ENCODE data around the gene FZD10. TPM values are rescaled to one million over a fixed set of nuclear protein-coding genes. Genes with fewer than 3 reads are reported as not detected.

FZD10 gene
- total RNA-seq, 1 donor from 2014 or later, result not detected

DNA sequence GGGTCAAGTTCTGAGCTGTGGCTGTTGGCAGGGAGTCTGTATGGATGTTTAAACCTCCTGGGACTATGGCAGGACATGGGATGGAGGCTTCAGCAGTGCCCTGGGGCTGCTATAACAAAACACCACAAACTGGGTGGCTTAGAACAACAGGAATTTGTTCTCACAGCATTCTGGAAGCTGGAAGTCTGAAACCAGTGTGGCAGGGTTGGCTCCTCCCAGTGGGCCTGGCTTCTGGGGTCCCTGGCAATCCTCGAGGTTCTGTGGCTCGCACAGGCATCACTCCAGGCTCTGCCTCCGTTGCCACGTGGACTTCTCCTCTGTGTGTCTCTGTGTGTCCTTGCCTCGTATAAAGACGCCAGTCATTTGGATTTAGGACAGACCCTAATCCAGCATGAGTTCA lies 39.9 kb downstream of the FZD10 start:
- DNase-seq (ENCODE audit: low read depth), result no peak

DNA sequence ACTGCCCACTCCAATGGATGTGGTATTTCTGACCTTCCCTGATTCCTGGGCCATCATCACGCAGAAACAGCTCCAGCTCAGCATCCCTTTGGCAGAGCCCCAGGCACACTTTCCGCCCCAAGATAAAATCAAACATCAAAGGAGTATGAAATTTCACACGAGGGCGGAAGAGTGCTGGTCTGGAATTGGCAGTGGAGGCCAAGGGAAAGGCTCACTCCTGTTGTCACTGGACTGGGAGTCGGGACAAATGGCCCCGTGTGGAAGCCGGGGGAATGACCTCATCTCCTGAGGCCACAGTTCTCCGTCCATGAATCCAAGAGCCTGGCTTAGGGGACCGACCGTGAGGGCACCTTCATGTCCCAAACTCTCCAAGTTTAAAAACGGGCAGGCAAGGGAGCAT lies 40.9 kb downstream of the FZD10 start:
- DNase-seq (ENCODE audit: low read depth), result no peak

- no peak for DNase-seq (ENCODE audit: low read depth)
Measured at GRCh38 chr12:130204541-130204953, 42.3 kb downstream of the FZD10 start.

- DNase-seq (ENCODE audit: low read depth), result no peak
Measured at GRCh38 chr12:130205495-130205894, 43.2 kb downstream of the FZD10 start.

- DNase-seq (ENCODE audit: low read depth), result no peak
Measured at GRCh38 chr12:130212384-130212989, 50.2 kb downstream of the FZD10 start.

DNA sequence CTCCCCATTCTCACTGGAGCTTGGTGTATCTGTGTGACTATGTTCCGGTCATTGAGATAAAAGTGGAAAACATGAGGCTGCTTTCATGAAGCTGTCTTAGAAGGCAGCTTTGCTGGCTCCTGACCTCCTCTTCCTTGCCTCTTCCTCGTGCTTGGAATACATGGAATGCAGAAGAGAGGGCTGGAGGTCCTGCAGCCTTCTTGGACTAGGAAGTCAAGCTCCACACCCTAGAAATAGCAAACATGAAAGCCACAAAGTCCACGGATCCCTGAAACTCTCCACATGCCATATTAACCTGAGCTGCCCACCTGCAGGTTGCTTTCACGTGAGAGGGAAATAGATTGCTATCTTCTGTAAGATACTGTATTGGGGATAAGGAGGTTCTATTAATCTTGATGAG lies 51.0 kb downstream of the FZD10 start:
- DNase-seq (ENCODE audit: low read depth), result no peak

GRCh38 chr12:130214686-130215395 lies 52.6 kb downstream of the FZD10 start:
- no peak for DNase-seq (ENCODE audit: low read depth)

Other genes with a start within 250 kb of the FZD10 start
- gene PIWIL1, start 175.4 kb downstream of the FZD10 start, total RNA-seq, result not detected in 2 replicates